HepG2 (cell line): ENCODE results near the gene SURF1. TPM values are rescaled to one million over a fixed set of nuclear protein-coding genes. Genes with fewer than 3 reads are reported as not detected.

Experiments used
- ATRX ChIP-seq: sonication (generic); formaldehyde crosslinking; IDR thresholded peaks from 2 replicates; pipeline ENCODE4 v1.4.0; 2020; ENCODE audit warnings: missing genetic modification reagents, borderline replicate concordance
- GATAD2A ChIP-seq: IDR thresholded peaks from 2 replicates; pipeline ENCODE4 v1.6.1; 2016
- KDM1A ChIP-seq: IDR thresholded peaks from 2 replicates; pipeline ENCODE4 v1.6.1; 2016; ENCODE audit warnings: missing compliant biosample characterization
- KDM5B ChIP-seq: sonication (generic); formaldehyde crosslinking; IDR thresholded peaks from 2 replicates; pipeline ENCODE4 v1.4.0; 2020; ENCODE audit warnings: missing genetic modification reagents, mild to moderate bottlenecking, borderline replicate concordance
- KMT2B ChIP-seq: IDR thresholded peaks from 2 replicates; pipeline ENCODE4 v1.6.1; 2016; ENCODE audit warnings: missing genetic modification reagents, missing compliant biosample characterization
- MXD4 ChIP-seq: IDR thresholded peaks from 2 replicates; pipeline ENCODE4 v1.6.1; 2016; ENCODE audit warnings: mild to moderate bottlenecking, missing biosample characterization, missing genetic modification reagents
- PAXIP1 ChIP-seq: sonication (generic); formaldehyde crosslinking; conservative IDR thresholded peaks from 2 replicates; pipeline ENCODE4 v1.4.0; 2020; ENCODE audit warnings: mild to moderate bottlenecking, missing genetic modification reagents, moderate library complexity
- PHF5A ChIP-seq: IDR thresholded peaks from one replicate; pipeline ENCODE4 v1.6.1; 2018; ENCODE audit warnings: low read depth, missing genetic modification reagents; ENCODE audit not compliant: unreplicated experiment
- PLSCR1 ChIP-seq: sonication (generic); formaldehyde crosslinking; IDR thresholded peaks from 2 replicates; pipeline ENCODE4 v1.5.0; 2020; ENCODE audit warnings: missing genetic modification reagents, mild to moderate bottlenecking, borderline replicate concordance
- TEAD2 ChIP-seq: sonication (generic); formaldehyde crosslinking; IDR thresholded peaks from 2 replicates; pipeline ENCODE4 v1.9.0; 2021; ENCODE audit warnings: missing genetic modification reagents
- ZBTB7B ChIP-seq: sonication (generic); formaldehyde crosslinking; IDR thresholded peaks from 2 replicates; pipeline ENCODE4 v1.4.0; 2020; ENCODE audit warnings: missing genetic modification reagents
- ZNF224 ChIP-seq: sonication (generic); formaldehyde crosslinking; IDR thresholded peaks from 2 replicates; pipeline ENCODE4 v1.5.0; 2020; ENCODE audit warnings: mild to moderate bottlenecking, missing genetic modification reagents
- ZNF260 ChIP-seq: sonication (generic); formaldehyde crosslinking; IDR thresholded peaks from 2 replicates; pipeline ENCODE4 v1.4.0; 2020; ENCODE audit warnings: missing genetic modification reagents, low read depth, mild to moderate bottlenecking, borderline replicate concordance
- ZNF451 ChIP-seq: sonication (generic); formaldehyde crosslinking; IDR thresholded peaks from 2 replicates; pipeline ENCODE4 v1.5.0; 2020; ENCODE audit warnings: mild to moderate bottlenecking, missing genetic modification reagents
- ZNF503 ChIP-seq: sonication (generic); formaldehyde crosslinking; IDR thresholded peaks from 2 replicates; pipeline ENCODE4 v1.4.0; 2020; ENCODE audit warnings: missing genetic modification reagents
- ZNF609 ChIP-seq: sonication (generic); formaldehyde crosslinking; IDR thresholded peaks from 2 replicates; pipeline ENCODE4 v1.4.0; 2020; ENCODE audit warnings: mild to moderate bottlenecking, missing genetic modification reagents, borderline replicate concordance
- ZNF691 ChIP-seq: sonication (generic); formaldehyde crosslinking; IDR thresholded peaks from 2 replicates; pipeline ENCODE4 v1.4.0; 2020; ENCODE audit warnings: missing genetic modification reagents, low read depth, mild to moderate bottlenecking, borderline replicate concordance
- polyA plus RNA-seq, 8 experiments: library from polyadenylated mRNA; depleted of rRNA in 3 of 8; stranded (reverse) in 7 of 8; unstranded in 1 of 8; fragments of >200 nt; fragmentation: Illumina TruSeq in 4 of 8; extraction: Trizol in 4 of 8; gene quantifications; 2 replicates each; pipeline versions ENCODE4 v1.2.1 to v1.2.3, GENCODE V29; 2011 to 2016; ENCODE audit warnings: low read depth in 4 of 8, missing spikeins in 1 of 8, mixed read lengths in 1 of 8; ENCODE audit not compliant: insufficient read depth in 1 of 8
- total RNA-seq, 5 experiments: library from RNA; depleted of rRNA; stranded (reverse); fragments of >200 nt; fragmentation: Illumina TruSeq; extraction: Trizol; gene quantifications; 2 replicates each; pipeline ENCODE4 v1.2.3, GENCODE V29; 2016; ENCODE audit warnings: low read depth in 1 of 5

Gene SURF1
- total and polyA plus RNA-seq, 2 of the 13 experiments (the other 11 are each of a cell fraction or from before 2014, with no cell fraction given), result 17.8 to 40.7 TPM

- TF ChIP-seq ZNF503 (CRISPR knock-in tag), result no peak
- no peak for TF ChIP-seq PAXIP1 (CRISPR knock-in tag)
- no peak for TF ChIP-seq TEAD2 (CRISPR knock-in tag)
- peak; percentile 56; the same call in 1 of the 2 replicates for TF ChIP-seq KMT2B
- peak; percentile 73; the same call in 1 of the 2 replicates for TF ChIP-seq ZNF691 (CRISPR knock-in tag)
- TF ChIP-seq MXD4 (CRISPR knock-in tag), result peak; percentile 68; the same call in 1 of the 2 replicates
- no peak for TF ChIP-seq PHF5A (CRISPR knock-in tag)
- TF ChIP-seq GATAD2A, result 0 out of 2 replicates have a peak, but pooled peaks have one; percentile 30
- no peak for TF ChIP-seq ATRX (CRISPR knock-in tag)
- no peak for TF ChIP-seq KDM1A (CRISPR knock-in tag)
- peak; percentile 85; the same call in 1 of the 2 replicates for TF ChIP-seq KDM5B (CRISPR knock-in tag)
- no peak for TF ChIP-seq PLSCR1 (CRISPR knock-in tag)
- TF ChIP-seq ZNF260, result no peak
- TF ChIP-seq ZNF609 (CRISPR knock-in tag), result no peak
- 0 out of 2 replicates have a peak, but pooled peaks have one; percentile 25 for TF ChIP-seq ZNF224 (CRISPR knock-in tag)
- no peak for TF ChIP-seq ZBTB7B
- no peak for TF ChIP-seq ZNF451 (CRISPR knock-in tag)
Measured at GRCh38 chr9:133347985-133348717, 8.1 kb downstream of the SURF1 start, which contains the start of the genes MED22 and RPL7A (continued).
